ENCODE data around the gene TTLL11.

The TTLL11 gene

DNA sequence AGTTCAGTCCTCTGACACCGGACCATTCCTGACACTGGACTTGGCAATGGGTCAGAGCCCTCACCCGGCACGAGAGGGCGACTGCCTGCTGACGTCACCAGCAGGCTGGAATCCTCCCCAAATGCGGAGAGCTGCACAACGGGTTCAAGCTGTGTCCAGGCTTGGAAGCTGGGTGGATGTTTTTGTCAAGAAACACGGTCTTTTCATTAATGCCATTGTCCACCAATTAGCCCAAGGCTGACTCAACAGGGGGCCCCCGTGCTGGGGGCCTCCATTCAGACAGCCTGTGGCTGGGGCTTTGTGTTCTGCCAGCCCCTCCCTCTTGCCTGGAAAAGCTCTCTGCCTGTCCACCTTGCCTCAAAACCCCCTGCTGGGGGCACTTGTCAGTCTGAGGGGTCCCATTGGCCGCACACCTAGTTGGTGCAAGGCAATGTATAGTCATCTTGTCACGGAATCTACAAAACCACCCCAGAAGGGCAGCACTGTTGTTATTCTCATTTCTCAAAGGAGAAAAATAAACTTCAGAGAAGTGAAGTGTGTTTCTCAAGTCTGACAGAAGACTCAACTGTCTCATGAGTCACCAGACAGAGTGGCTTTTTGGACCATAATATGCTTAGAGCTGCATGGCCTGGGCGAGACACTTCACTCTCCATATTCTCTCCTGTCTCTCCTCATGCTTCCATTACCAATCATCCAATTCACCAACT, 41.9 kb upstream of the TTLL11 start:
- TF ChIP-seq CTCF (conservative IDR thresholded peaks at IDR 0.05; ENCODE audit: control insufficient read depth, insufficient read depth, low read depth, low read length), result no peak
- no peak overlapping the region for H3K4me3 ChIP-seq (ENCODE audit: control insufficient read depth, low read depth, low read length)
- DNase-seq (ENCODE audit: low read depth), result no peak

DNA sequence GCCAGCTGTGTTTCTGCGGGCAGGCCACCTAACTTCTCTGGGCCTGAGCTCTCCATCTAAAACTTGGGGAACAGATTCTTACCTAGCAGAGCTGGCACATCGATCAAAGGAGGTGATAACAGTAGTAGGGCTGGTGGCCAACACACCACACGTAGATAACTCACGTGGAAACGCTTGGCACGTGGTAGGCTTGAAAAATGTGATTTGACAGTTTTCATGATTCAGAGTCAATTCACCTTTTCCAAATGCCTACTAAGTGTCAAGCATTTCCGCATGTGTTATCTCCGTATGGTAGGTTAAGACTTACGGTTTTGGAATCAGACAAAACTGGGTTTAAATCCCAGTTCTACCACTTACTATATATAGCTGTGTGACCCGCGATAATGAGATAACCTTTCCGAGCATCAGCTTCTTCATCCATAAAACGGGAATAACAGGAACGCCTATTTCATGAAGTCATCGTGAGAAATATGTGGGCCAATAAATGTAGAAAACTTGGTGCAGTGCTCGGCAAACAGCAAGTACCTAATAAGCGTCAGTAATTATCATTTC, 41.0 kb upstream of the TTLL11 start:
- no peak for DNase-seq (ENCODE audit: low read depth)
- no peak overlapping the region for H3K4me3 ChIP-seq (ENCODE audit: control insufficient read depth, low read depth, low read length)
- no peak for TF ChIP-seq CTCF (conservative IDR thresholded peaks at IDR 0.05; ENCODE audit: control insufficient read depth, insufficient read depth, low read depth, low read length)

DNA sequence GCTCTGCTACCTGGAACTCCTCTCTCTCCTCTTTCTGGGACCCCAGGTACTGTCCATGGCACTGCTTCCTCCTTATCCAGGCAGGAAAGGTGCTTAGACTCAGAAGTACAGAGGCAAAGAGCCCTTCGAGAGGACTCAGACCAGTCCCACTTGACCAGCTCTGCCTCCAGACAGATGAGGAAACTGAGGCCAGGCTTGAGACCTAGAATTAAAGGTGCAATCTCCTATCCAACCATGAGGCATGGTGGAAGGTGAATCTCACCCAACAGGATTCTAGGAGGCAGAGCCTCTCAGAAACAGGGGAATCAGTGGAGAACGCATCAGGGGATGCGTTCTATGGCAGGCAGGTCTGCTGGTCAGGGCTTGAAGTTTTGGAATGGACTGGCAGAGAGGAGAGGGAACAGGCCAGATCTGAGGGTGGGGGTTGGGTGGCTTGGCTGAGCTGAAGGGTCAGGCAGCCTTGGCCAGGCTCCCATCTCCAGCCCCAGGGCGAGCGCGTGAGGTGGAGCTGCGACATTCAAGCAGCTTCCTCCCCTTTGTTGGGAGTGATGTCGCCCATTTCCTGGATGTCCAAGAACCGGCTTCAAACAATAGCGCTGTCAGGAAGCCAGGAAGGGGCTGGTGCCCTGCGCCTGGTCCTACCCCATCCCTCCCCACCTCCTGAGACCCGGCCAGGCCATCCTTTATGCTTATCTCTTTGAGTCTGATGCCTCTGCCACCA, 40.3 kb upstream of the TTLL11 start:
- DNase-seq (ENCODE audit: low read depth), result no peak
- no peak overlapping the region for H3K4me3 ChIP-seq (ENCODE audit: control insufficient read depth, low read depth, low read length)
- no peak for TF ChIP-seq CTCF (conservative IDR thresholded peaks at IDR 0.05; ENCODE audit: control insufficient read depth, insufficient read depth, low read depth, low read length)

DNA sequence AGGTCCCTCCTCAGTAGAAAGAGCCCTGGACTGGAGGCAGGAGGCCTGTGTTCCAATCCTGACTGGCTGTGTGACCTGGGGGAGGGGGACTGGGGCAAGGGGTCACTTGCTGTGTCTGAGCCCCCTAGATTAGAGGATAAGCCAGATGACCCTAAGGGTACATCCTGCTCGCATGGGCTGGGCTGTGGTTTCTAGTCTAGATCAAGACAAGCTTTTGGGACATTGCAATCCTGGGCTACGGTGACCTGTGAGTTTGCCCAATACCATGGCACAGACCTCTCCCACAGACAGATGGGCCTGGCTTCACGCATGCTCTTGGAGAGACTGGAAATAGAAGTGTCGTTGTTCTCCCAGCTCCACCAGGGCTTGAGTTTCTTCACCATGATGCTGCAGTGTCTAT, 39.4 kb upstream of the TTLL11 start:
- H3K4me3 ChIP-seq (ENCODE audit: control insufficient read depth, low read depth, low read length), result no peak overlapping the region
- no peak for TF ChIP-seq CTCF (conservative IDR thresholded peaks at IDR 0.05; ENCODE audit: control insufficient read depth, insufficient read depth, low read depth, low read length)
- no peak for DNase-seq (ENCODE audit: low read depth)

- no peak for TF ChIP-seq CTCF (conservative IDR thresholded peaks at IDR 0.05; ENCODE audit: control insufficient read depth, insufficient read depth, low read depth, low read length)
- no peak for DNase-seq (ENCODE audit: low read depth)
- H3K4me3 ChIP-seq (ENCODE audit: control insufficient read depth, low read depth, low read length), result no peak overlapping the region
These were observed 38.4 kb upstream of the TTLL11 start for GRCh38 chr9:122131401-122132001.

GRCh38 chr9:122130837-122131236, 37.7 kb upstream of the TTLL11 start:
- DNase-seq (ENCODE audit: low read depth), result no peak
- H3K4me3 ChIP-seq (ENCODE audit: control insufficient read depth, low read depth, low read length), result no peak overlapping the region
- TF ChIP-seq CTCF (conservative IDR thresholded peaks at IDR 0.05; ENCODE audit: control insufficient read depth, insufficient read depth, low read depth, low read length), result no peak

All from fibroblast of mammary gland (primary cell).